ENCODE data around the gene PRSS33. TPM values are rescaled to one million over a fixed set of nuclear protein-coding genes. Genes with fewer than 3 reads are reported as not detected.

The PRSS33 gene
- total and polyA plus RNA-seq, 2 of the 8 experiments (the other 6 are each of a cell fraction or from before 2014, with no cell fraction given), result 0.09 TPM; not detected in 1

DNA sequence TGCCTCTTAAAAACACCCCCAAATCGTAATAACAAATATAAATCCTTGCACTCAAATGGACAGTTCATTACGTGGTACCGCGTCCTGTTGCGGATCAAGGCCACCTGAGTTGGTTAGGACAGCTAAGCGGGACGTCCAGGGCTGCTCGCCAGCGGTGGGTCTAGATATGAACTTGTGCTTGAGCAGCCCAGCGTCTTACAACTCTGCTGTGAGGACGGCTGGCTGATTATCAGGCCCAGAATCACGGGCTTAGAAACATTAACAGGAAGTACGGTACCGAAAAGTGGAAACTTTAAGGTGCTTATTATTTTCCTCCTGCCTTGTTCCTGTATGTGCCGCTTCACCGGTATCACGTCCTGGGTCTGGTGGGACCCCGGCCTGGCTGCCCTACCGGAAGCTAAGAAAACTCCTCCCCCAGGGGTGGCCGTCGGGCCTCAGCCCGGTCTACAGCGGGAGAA, 35.8 kb downstream of the PRSS33 start:
- peak overlapping the region; percentile 75 to 93 (median 88) for H3K4me3 ChIP-seq (ENCODE audit: extremely low read depth in 1 of 4, insufficient read depth in 2 of 4, low read depth in 3 of 4, low read length in 4 of 4)
- DNase-seq (ENCODE audit: low read depth in 1 of 2, low spot score in 2 of 2), result peak in 1 of 2 experiments; percentile 60
- FAIRE-seq, result no peak
- peak overlapping the region; percentile 82 to 99 for H3K4me2 ChIP-seq (ENCODE audit: insufficient read depth in 1 of 2, low read depth in 2 of 2, low read length in 2 of 2)
- TF ChIP-seq, protein P1, sequence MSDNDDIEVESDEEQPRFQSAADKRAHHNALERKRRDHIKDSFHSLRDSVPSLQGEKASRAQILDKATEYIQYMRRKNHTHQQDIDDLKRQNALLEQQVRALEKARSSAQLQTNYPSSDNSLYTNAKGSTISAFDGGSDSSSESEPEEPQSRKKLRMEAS (IDR thresholded peaks at IDR 0.05), result peak; percentile 68; the same call in 1 of the 2 replicates
- TF ChIP-seq RNF2 (IDR thresholded peaks at IDR 0.05; ENCODE audit: borderline replicate concordance, low read depth, low read length, missing control alignments, poor library complexity, severe bottlenecking), result no peak
- no peak for TF ChIP-seq POU5F1 (IDR thresholded peaks at IDR 0.05; ENCODE audit: low read depth, low read length)
- TF ChIP-seq CBX8 (IDR thresholded peaks at IDR 0.05; ENCODE audit: borderline replicate concordance, low read depth, low read length), result no peak
- TF ChIP-seq TBP (IDR thresholded peaks at IDR 0.05; ENCODE audit: low read depth, low read length), result peak; percentile 79; the same call in 1 of the 2 replicates
- no peak for TF ChIP-seq ATF2 (IDR thresholded peaks at IDR 0.05; ENCODE audit: low read length)
- TF ChIP-seq TAF1 (IDR thresholded peaks at IDR 0.05; ENCODE audit: low read depth, low read length), result peak; percentile 93; the same call in 1 of the 2 replicates
- no peak for TF ChIP-seq EZH2 (IDR thresholded peaks at IDR 0.05; ENCODE audit: low read depth, low read length, severe bottlenecking)
- no peak overlapping the region for H2BK120ac ChIP-seq (replicated peaks; ENCODE audit: low read depth, low read length)
- H3K56ac ChIP-seq (replicated peaks; ENCODE audit: insufficient read length, low read depth, low read length), result peak overlapping the region; percentile 77
- peak overlapping the region; percentile 0 for H3K4ac ChIP-seq (replicated peaks; ENCODE audit: insufficient read length, low read depth, low read length)
- peaks cover 8% of the 10 kb centered on the region; the same call in 1 of the 2 replicates for H3K23me2 ChIP-seq (ENCODE audit: low read depth, low read length)
- peak overlapping the region; percentile 78 for H4K91ac ChIP-seq (replicated peaks; ENCODE audit: insufficient read length, low read length)
- H2BK5ac ChIP-seq (ENCODE audit: low read depth, low read length), result peak overlapping the region; percentile 100
- H3K9me3 ChIP-seq (ENCODE audit: insufficient read depth in 2 of 2, low read depth in 1 of 2, low read length in 1 of 2), result no peaks in the 10 kb centered on the region
- H2BK20ac ChIP-seq (ENCODE audit: low read length), result no peak overlapping the region
- no peak overlapping the region for H3K23ac ChIP-seq (ENCODE audit: insufficient read length)
- no peak overlapping the region for H3K14ac ChIP-seq (ENCODE audit: insufficient read length)
- H4K20me1 ChIP-seq (replicated peaks in 1 of 2; ENCODE audit: control insufficient read depth in 1 of 2, insufficient read depth in 2 of 2, low read length in 2 of 2), result peaks cover 18 to 20% of the 10 kb centered on the region in 2 experiments
- H3K4me1 ChIP-seq (replicated peaks in 1 of 4; ENCODE audit: control insufficient read depth in 3 of 4, insufficient read depth in 4 of 4, low read length in 3 of 4), result peaks cover 2 to 8% (median 5%) of the 10 kb centered on the region in 4 experiments; a peak in 6 of 7 replicates
- peaks cover 0 to 9% (median 5%) of the 10 kb centered on the region in 4 experiments; a peak in 6 of 8 replicates for H3K36me3 ChIP-seq (ENCODE audit: control insufficient read depth in 2 of 4, insufficient read depth in 4 of 4, low read length in 3 of 4)
- peak overlapping the region; percentile 99 for H3K27ac ChIP-seq (ENCODE audit: low read depth, low read length)
- peak overlapping the region; percentile 11; the same call in 1 of the 2 replicates for H2AK5ac ChIP-seq (ENCODE audit: low read depth, low read length)
- 13% methylated on average over 23 of the region's 23 CpGs; no CpG with 5 or more reads in 1 of the 2 experiments for whole genome bisulfite sequencing, 2 experiments (ENCODE audit: extremely low coverage in 1 of 2, insufficient coverage in 1 of 2, insufficient read length in 1 of 2, insufficient replicate concordance in 2 of 2, low coverage in 1 of 2, low lambda C conversion rate in 2 of 2, missing lambda C conversion rate in 1 of 2)
- H3K27me3 ChIP-seq (replicated peaks in 1 of 4; ENCODE audit: control insufficient read depth in 3 of 4, extremely low read depth in 1 of 4, insufficient read depth in 3 of 4, low read length in 3 of 4), result no peaks in the 10 kb centered on the region
- H4K5ac ChIP-seq (ENCODE audit: insufficient read length, low read depth, low read length), result peak overlapping the region; percentile 61
- no peak overlapping the region for H2AFZ ChIP-seq (ENCODE audit: low read length)
- peaks cover 36 to 45% of the 10 kb centered on the region in 2 experiments for H3K79me2 ChIP-seq (ENCODE audit: control insufficient read depth in 1 of 2, insufficient read depth in 2 of 2, low read length in 2 of 2)
- peaks cover 5% of the 10 kb centered on the region for H3K79me1 ChIP-seq (ENCODE audit: low read depth, low read length)
- H3K18ac ChIP-seq (ENCODE audit: extremely low read depth, low read length), result peak overlapping the region; percentile 68
- H4K8ac ChIP-seq (ENCODE audit: extremely low read depth, insufficient read depth, low read length), result peak overlapping the region; percentile 100; the same call in 1 of the 2 replicates
- CTCF ChIA-PET (ENCODE audit: partially characterized antibody), result interaction anchor here (0.8 to 1.0 kb wide), 2 partner anchors 19 to 82 kb away, joined by 3 read pairs; no protein-coding TSS in a partner anchor
- H2BK15ac ChIP-seq (ENCODE audit: low read length), result no peak overlapping the region
- H2BK12ac ChIP-seq (ENCODE audit: low read depth, low read length), result peak overlapping the region; percentile 41; the same call in 1 of the 2 replicates
- H3K9ac ChIP-seq (replicated peaks in 1 of 4; ENCODE audit: extremely low read depth in 1 of 4, low read depth in 3 of 4, low read length in 3 of 4), result peak overlapping the region; percentile 92 to 100 (median 98)
- POLR2A ChIA-PET (ENCODE audit: partially characterized antibody), result interaction anchor here (0.6 to 8.3 kb wide), 28 partner anchors 8 to 883 kb away, joined by 3 to 180 read pairs (median 4); partner anchors contain the start of genes AMDHD2, ELOB, KCTD5 and PRSS27
